Measurements from ENCODE around the gene CENPO.

- TF ChIP-seq, protein P1, sequence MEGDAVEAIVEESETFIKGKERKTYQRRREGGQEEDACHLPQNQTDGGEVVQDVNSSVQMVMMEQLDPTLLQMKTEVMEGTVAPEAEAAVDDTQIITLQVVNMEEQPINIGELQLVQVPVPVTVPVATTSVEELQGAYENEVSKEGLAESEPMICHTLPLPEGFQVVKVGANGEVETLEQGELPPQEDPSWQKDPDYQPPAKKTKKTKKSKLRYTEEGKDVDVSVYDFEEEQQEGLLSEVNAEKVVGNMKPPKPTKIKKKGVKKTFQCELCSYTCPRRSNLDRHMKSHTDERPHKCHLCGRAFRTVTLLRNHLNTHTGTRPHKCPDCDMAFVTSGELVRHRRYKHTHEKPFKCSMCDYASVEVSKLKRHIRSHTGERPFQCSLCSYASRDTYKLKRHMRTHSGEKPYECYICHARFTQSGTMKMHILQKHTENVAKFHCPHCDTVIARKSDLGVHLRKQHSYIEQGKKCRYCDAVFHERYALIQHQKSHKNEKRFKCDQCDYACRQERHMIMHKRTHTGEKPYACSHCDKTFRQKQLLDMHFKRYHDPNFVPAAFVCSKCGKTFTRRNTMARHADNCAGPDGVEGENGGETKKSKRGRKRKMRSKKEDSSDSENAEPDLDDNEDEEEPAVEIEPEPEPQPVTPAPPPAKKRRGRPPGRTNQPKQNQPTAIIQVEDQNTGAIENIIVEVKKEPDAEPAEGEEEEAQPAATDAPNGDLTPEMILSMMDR (IDR thresholded peaks at IDR 0.05), result no peak
- TF ChIP-seq JUNB (IDR thresholded peaks at IDR 0.05) (no peak), JUN (IDR thresholded peaks at IDR 0.05) (no peak), REST (IDR thresholded peaks at IDR 0.05) (no peak), POLR2A (IDR thresholded peaks at IDR 0.05; ENCODE audit: low read length) (no peak), RFX5 (IDR thresholded peaks at IDR 0.05) (no peak), RAD21 (conservative IDR thresholded peaks at IDR 0.05 in 1 of 2, IDR thresholded peaks at IDR 0.05 in 1 of 2) (no peak), MAZ (IDR thresholded peaks at IDR 0.05; ENCODE audit: borderline replicate concordance, low read depth, low read length) (no peak), PHF8 (IDR thresholded peaks at IDR 0.05; ENCODE audit: borderline replicate concordance, low read depth) (no peak)
- TF ChIP-seq, protein P2, sequence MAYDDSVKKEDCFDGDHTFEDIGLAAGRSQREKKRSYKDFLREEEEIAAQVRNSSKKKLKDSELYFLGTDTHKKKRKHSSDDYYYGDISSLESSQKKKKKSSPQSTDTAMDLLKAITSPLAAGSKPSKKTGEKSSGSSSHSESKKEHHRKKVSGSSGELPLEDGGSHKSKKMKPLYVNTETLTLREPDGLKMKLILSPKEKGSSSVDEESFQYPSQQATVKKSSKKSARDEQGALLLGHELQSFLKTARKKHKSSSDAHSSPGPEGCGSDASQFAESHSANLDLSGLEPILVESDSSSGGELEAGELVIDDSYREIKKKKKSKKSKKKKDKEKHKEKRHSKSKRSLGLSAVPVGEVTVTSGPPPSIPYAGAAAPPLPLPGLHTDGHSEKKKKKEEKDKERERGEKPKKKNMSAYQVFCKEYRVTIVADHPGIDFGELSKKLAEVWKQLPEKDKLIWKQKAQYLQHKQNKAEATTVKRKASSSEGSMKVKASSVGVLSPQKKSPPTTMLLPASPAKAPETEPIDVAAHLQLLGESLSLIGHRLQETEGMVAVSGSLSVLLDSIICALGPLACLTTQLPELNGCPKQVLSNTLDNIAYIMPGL (CRISPR knock-in tag; IDR thresholded peaks at IDR 0.05; ENCODE audit: borderline replicate concordance), result no peak
- TF ChIP-seq, protein P3, sequence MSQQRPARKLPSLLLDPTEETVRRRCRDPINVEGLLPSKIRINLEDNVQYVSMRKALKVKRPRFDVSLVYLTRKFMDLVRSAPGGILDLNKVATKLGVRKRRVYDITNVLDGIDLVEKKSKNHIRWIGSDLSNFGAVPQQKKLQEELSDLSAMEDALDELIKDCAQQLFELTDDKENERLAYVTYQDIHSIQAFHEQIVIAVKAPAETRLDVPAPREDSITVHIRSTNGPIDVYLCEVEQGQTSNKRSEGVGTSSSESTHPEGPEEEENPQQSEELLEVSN (IDR thresholded peaks at IDR 0.05; ENCODE audit: borderline replicate concordance, low read depth), result no peak
Observed at GRCh38 chr2:24744356-24744755, 48.9 kb upstream of the CENPO start.
